Hepatocyte (in vitro differentiated cells): ENCODE data around the gene C3orf49.

Source experiments
- CTCF ChIP-seq: fragments of 200-600 bp; sonication (generic); IDR thresholded peaks from 2 replicates; pipeline ENCODE4 v1.5.1; 2016; ENCODE audit warnings: antibody characterized with exemption, mild to moderate bottlenecking; ENCODE audit not compliant: poor library complexity
- EZH2phosphoT487 ChIP-seq: fragments of 200-600 bp; sonication (generic); IDR thresholded peaks from one replicate; pipeline ENCODE4 v1.6.1; 2018; ENCODE audit warnings: antibody characterized with exemption, mild to moderate bottlenecking, low read depth, moderate library complexity; ENCODE audit not compliant: unreplicated experiment, severe bottlenecking

DNA sequence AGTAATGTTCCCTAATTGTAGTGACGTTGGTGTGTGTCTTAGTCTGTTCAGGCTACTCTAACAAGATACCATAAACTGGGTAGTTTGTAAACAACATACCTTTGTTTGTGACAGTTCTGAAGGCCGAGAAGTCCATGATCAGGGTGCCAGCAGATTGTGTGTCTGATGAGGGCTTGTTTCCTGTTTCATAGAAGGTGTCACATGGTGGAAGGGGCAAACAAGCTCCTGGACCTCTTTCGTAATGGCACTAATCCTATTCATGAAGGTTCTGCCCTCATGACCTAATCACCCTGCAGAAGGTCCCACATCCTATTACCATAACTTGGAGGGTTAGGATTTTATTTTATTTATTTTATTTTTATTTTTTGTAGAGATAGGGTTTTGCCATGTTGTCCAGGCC, 55.7 kb downstream of the C3orf49 start:
- TF ChIP-seq EZH2phosphoT487 (no peak), CTCF (no peak)
